Peyer's patch (tissue), 4 donors: ENCODE results near the gene TMSB4X. TPM values are rescaled to one million over a fixed set of nuclear protein-coding genes. Genes with fewer than 3 reads are reported as not detected.

Experiments
- DNase-seq, 3 donors: peaks; one replicate each; pipeline ENCODE4 v3.0.0-alpha.2; 2017 to 2019
- H3K27ac ChIP-seq, 4 donors: fragments of 200-600 bp; sonication (generic); one replicate each; pipeline ENCODE4 v1.5.1; 2016 to 2019
- H3K27me3 ChIP-seq, 2 donors: fragments of 200-600 bp; sonication (generic); one replicate each; pipeline ENCODE4 v1.5.1; 2019
- H3K36me3 ChIP-seq, 3 donors: fragments of 200-600 bp; sonication (generic); one replicate each; pipeline ENCODE4 v1.5.1; 2016 to 2019
- H3K4me1 ChIP-seq, 4 donors: fragments of 200-600 bp; sonication (generic); one replicate each; pipeline ENCODE4 v1.5.1; 2016 to 2019
- H3K4me3 ChIP-seq, 4 donors: fragments of 200-600 bp; sonication (generic); 1 replicate in 3 of 4; 2 replicates in 1 of 4; pipeline ENCODE4 v1.5.1; 2016 to 2019; ENCODE audit warnings: mild to moderate bottlenecking in 1 of 4
- H3K9me3 ChIP-seq, 4 donors: fragments of 200-600 bp; sonication (generic); one replicate each; pipeline ENCODE4 v1.5.1; 2016 to 2019; ENCODE audit warnings: mild to moderate bottlenecking in 1 of 4
- POLR2A ChIP-seq, 2 donors: fragments of 450-650 bp; IDR thresholded peaks; one replicate each; pipeline ENCODE4 v1.5.1; 2017; ENCODE audit warnings: antibody characterized with exemption in 2 of 2, mild to moderate bottlenecking in 2 of 2, moderate library complexity in 2 of 2
- total RNA-seq, 4 donors: library from RNA; depleted of rRNA; stranded (reverse); fragments of >200 nt; gene quantifications; one replicate each; pipeline ENCODE4 v1.1.0, GENCODE V29; 2016
- TF ChIP-seq, protein P1 (sequence below), 6 experiments: fragments of 450-650 bp in 4 of 6; fragments of 200-600 bp in 2 of 6; sonication (generic) in 1 of 6; IDR thresholded peaks; one replicate each; pipeline ENCODE4 v1.5.1; 2017 to 2019; ENCODE audit warnings: antibody characterized with exemption in 6 of 6, mild to moderate bottlenecking in 3 of 6, moderate library complexity in 1 of 6

TMSB4X gene
- total RNA-seq, 4 donors from 2014 or later: 1,496 to 3,676 (median 1,701) TPM

DNA sequence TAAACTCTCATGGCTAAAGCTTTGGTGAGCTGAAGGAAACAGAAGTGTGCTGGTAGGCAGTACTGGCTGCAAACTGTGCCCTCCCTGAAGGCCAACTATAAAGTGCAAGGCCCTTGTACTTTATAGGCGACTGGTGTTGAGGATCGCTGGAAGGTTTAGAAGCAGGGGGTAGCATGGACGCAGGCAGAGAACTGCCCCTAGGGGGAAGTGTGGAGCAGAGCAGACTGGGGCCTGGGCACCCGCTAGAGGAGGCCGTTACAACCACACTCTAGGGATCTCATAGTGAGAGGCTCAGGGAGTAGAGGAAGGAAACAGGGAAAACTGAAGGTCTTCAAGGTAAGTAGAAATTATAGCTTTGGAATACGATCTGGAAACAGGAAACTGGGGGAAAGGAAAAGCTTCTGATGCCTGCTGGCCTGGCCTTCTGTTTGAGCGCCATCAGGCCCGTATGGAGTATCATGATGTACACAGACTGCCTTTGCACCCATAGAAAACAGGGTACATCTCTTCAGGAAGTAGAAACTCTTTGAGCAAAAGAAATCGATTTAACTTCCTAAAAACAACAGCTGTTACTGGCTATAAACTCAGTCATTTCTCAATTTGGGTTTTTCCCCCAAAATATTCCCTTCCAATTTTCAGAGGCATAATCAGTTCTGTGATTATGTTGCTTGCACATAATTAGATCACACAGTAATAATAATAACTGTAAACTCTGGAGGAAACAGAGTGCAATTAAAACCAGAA, 23.9 kb upstream of the TMSB4X start:
- Histone ChIP-seq H3K9me3 (no peaks in the 10 kb centered on the region), H3K4me3 (peak overlapping the region; percentile 8 to 21 (median 15)), H3K27me3 (no peaks in the 10 kb centered on the region), H3K27ac (peak overlapping the region; percentile 76 to 85 (median 81)), H3K36me3 (no peaks in the 10 kb centered on the region), H3K4me1 (peaks cover 0 to 21% (median 11%) of the 10 kb centered on the region in 4 donors)
- DNase-seq: peak in 2 of 3 donors; percentile 76 to 83
- TF ChIP-seq, protein P1, sequence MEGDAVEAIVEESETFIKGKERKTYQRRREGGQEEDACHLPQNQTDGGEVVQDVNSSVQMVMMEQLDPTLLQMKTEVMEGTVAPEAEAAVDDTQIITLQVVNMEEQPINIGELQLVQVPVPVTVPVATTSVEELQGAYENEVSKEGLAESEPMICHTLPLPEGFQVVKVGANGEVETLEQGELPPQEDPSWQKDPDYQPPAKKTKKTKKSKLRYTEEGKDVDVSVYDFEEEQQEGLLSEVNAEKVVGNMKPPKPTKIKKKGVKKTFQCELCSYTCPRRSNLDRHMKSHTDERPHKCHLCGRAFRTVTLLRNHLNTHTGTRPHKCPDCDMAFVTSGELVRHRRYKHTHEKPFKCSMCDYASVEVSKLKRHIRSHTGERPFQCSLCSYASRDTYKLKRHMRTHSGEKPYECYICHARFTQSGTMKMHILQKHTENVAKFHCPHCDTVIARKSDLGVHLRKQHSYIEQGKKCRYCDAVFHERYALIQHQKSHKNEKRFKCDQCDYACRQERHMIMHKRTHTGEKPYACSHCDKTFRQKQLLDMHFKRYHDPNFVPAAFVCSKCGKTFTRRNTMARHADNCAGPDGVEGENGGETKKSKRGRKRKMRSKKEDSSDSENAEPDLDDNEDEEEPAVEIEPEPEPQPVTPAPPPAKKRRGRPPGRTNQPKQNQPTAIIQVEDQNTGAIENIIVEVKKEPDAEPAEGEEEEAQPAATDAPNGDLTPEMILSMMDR (IDR thresholded peaks at IDR 0.05): peak; percentile 22 to 66 (median 48)
- no peak for TF ChIP-seq POLR2A (IDR thresholded peaks at IDR 0.05)

DNA sequence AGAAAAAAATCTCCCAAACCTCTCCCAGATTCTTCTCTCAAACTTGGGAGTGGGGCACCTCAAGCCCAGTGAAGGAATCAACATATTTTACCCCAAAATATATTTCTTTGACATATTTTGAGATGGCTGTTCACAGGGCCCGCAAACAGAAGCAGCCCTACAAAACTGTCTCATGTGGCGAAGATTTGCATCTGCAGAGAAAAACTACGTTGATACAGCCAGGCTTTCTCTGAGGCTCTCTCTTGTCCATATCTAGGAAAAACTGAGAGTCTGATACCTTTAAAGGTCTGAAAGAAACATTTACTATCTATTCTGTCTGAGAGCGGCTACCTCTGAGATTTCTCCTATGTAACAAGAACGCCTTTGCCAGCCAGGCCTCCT, 23.3 kb upstream of the TMSB4X start:
- Histone ChIP-seq H3K4me3 (peak overlapping the region in 1 of 4 donors; percentile 19), H3K27ac (peak overlapping the region; percentile 76 to 85 (median 81)), H3K4me1 (peaks cover 0 to 25% (median 11%) of the 10 kb centered on the region in 4 donors), H3K36me3 (no peaks in the 10 kb centered on the region), H3K27me3 (no peaks in the 10 kb centered on the region), H3K9me3 (no peaks in the 10 kb centered on the region)
- TF ChIP-seq POLR2A (IDR thresholded peaks at IDR 0.05): no peak
- TF ChIP-seq, protein P1 (IDR thresholded peaks at IDR 0.05): peak in 2 of 6 experiments; percentile 2 to 29
- no peak for DNase-seq

DNA sequence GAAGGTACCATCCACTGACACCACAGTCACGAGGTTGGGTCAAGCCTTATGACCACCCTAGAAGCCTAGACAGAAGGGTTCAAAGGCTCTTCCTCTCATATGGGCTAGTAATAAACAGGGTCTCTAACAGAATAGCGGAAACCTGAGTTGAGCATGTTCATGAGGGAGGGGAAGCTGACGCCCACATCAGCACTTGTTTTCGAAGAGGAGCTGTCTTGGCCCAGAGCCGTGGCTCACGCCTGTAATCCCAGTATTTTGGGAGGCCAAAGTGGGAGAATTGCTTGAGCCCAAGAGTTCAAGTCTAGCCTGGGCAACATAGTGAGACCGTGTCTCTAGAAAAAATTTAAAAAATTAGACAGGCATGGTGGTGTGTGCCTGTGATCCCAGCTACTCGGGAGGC, 21.5 kb upstream of the TMSB4X start:
- Histone ChIP-seq H3K27ac (peak overlapping the region; percentile 5 to 87 (median 51)), H3K27me3 (no peaks in the 10 kb centered on the region), H3K9me3 (no peaks in the 10 kb centered on the region), H3K36me3 (no peaks in the 10 kb centered on the region), H3K4me1 (peaks cover 0 to 25% (median 7%) of the 10 kb centered on the region in 4 donors), H3K4me3 (no peak overlapping the region)
- no peak for DNase-seq
- TF ChIP-seq, protein P1 (IDR thresholded peaks at IDR 0.05): no peak
- TF ChIP-seq POLR2A (IDR thresholded peaks at IDR 0.05): no peak

DNA sequence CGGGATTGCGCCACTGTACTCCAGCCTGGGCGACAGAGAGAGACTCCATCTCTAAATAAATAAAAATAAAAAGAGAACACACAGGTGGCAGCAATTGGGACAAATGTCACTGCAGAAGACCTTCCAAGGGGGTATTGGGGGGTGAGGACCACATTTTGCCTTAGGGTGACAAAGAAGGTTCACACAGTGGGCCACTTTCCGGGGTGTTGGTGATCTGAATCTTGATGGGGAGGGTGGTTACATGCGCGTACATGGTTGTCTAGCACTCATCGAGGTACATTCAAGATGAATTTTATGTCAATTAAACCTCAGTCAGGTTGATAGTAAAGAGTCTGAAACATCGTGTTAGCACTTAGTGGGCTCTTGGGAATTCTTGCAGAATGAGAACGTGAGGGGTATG, 20.5 kb upstream of the TMSB4X start:
- peak overlapping the region; percentile 70 to 87 (median 82) for H3K27ac ChIP-seq

DNA sequence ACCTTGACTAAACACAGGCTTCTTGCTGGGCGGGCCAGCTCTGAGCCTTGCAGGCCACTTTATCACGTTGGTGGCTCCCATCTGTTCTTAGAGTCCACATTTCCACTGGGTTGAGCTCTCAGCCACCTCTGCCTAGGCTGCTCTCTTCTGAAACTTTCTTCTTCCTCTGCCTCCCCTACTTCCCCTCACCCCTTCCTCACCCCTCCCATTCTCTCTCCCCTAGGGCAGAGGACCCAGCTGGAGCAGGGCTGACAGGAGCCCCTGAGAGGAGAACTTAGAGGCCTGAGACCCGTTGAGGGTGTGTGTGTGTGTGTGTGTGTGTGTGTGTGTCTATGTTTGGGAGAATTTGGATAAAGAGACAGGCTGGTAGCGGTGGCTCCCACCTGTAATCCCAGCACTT, 19.9 kb upstream of the TMSB4X start:
- Histone ChIP-seq H3K36me3 (no peaks in the 10 kb centered on the region), H3K27ac (peak overlapping the region; percentile 70 to 87 (median 82)), H3K27me3 (no peaks in the 10 kb centered on the region), H3K9me3 (no peaks in the 10 kb centered on the region), H3K4me1 (peaks cover 0 to 19% (median 5%) of the 10 kb centered on the region in 4 donors), H3K4me3 (peak overlapping the region in 1 of 4 donors; percentile 1)
- TF ChIP-seq, protein P1 (IDR thresholded peaks at IDR 0.05): no peak
- TF ChIP-seq POLR2A (IDR thresholded peaks at IDR 0.05): no peak
- no peak for DNase-seq

More for the DNA sequence above, 20.5 kb upstream of the TMSB4X start:
- Histone ChIP-seq H3K36me3 (no peaks in the 10 kb centered on the region), H3K4me1 (peaks cover 0 to 19% (median 7%) of the 10 kb centered on the region in 4 donors), H3K27me3 (no peaks in the 10 kb centered on the region), H3K4me3 (no peak overlapping the region), H3K9me3 (no peaks in the 10 kb centered on the region)
- TF ChIP-seq, protein P1 (IDR thresholded peaks at IDR 0.05): no peak
- no peak for DNase-seq
